ENCODE data around the gene P2RX1.
"Not testable (repeated sequence)": the region's sequence is repeated elsewhere in the genome, so short reads cannot be mapped to it uniquely, and the experiment has no call there.

Gene P2RX1

DNA sequence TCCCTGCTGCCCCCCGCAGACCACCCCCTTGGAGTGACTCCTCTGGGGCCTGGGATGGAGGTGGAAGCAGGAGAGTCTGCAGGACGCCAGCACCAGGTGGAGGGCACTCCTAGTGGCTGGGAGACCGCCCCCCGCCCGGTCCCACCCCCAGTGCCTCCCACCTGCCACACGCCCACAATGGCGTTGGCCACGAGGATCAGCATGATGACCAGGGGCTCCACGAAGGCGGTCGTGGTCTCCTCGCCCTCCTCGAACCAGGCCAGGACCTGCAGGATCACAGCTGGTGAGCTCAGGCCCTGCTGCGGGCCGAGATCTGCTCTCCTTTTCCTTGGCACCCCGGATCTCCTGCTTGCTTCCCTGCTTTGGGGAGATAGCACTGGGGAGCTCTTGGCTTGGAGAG, 35.2 kb upstream of the P2RX1 start:
- no peak for DNase-seq (ENCODE audit: low spot score)

DNA sequence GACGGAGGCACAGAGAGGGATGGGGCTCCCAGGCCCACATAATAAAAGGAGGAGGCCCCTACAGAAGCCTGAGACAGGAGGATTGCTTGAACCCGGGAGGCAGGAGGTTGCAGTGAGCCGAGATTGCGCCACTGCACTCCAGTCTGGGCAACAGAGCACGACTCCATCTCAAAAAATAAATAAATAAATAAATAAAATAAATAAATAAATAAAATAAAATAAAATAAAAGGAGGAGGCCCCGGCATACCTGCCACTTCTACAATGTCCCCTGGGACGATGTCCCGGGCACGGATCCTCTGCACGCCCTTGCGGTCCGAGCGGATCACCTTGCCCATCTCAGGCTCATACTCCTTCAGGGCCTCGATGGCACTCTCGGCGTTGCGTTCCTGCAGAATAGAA, 34.7 kb upstream of the P2RX1 start:
- DNase-seq (ENCODE audit: low spot score): no peak

DNA sequence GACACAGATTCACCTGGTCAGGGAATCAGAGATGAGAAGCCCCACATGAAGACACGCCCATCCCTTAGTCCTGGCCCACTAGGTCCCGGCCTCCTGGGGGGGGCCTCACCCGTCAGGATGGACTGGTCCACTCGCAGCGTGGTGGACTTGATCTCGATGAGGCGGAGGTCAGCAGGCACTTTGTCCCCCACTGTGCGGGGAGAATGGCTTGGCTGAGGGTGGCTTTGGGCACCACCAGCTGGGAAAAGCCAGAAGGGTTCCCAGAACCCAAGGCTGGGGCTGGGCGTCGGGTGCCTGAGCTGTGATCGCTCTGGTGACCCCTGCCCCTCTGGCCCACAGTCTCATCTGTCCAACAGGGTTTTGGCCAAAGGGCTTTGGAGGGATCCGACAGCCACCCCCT, 34.3 kb upstream of the P2RX1 start:
- DNase-seq (ENCODE audit: low spot score): no peak

GRCh38 chr17:3949418-3949817, 33.2 kb upstream of the P2RX1 start:
- DNase-seq (ENCODE audit: low spot score): no peak

DNA sequence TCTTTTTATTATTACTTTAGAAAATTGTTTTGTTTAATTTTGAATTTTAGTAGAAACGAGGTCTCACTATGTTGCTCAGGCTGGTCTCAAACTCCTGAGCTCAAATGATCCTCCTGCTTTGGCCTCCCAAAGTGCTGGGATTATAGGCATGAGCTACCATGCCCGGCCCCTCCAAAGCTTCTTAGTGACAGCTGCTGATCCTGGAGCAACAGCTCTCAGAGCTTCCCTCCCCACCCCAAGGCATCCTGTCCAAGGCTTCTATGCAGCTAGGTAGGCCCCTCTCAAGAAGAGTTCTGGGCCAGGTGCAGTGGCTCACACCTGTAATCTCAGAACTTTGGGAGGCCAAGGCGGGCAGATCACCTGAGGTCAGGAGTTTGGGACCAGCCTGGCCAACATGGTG, 32.3 kb upstream of the P2RX1 start:
- DNase-seq (ENCODE audit: low spot score): not testable (repeated sequence)

GRCh38 chr17:3947318-3947810, 31.1 kb upstream of the P2RX1 start:
- DNase-seq (ENCODE audit: low spot score): no peak

DNA sequence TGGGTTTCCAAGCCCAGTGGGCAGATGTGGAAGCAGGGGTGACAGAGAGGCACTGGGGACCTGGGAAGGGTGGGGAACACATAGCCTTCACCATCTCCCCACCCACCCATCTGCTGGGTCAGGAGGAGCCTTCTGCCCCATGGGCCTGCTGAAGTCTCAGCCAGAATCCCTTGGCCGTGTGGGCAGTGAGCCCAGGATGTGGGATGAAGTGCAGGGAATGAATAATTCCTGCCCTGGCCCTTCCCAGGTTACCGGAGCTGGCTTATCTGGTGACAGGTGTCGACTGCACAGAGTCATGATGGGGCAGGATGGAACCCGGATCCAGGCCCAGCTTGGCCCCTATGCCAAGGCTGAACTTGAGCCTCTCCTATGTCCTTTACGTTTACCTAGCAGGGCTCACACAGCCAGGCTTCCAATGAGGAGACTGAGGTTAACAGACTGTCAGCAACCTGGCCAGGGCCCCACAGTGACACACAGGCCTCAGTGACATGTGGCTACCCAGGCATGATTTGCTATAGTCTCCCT, 30.5 kb upstream of the P2RX1 start:
- DNase-seq (ENCODE audit: low spot score): no peak

DNA sequence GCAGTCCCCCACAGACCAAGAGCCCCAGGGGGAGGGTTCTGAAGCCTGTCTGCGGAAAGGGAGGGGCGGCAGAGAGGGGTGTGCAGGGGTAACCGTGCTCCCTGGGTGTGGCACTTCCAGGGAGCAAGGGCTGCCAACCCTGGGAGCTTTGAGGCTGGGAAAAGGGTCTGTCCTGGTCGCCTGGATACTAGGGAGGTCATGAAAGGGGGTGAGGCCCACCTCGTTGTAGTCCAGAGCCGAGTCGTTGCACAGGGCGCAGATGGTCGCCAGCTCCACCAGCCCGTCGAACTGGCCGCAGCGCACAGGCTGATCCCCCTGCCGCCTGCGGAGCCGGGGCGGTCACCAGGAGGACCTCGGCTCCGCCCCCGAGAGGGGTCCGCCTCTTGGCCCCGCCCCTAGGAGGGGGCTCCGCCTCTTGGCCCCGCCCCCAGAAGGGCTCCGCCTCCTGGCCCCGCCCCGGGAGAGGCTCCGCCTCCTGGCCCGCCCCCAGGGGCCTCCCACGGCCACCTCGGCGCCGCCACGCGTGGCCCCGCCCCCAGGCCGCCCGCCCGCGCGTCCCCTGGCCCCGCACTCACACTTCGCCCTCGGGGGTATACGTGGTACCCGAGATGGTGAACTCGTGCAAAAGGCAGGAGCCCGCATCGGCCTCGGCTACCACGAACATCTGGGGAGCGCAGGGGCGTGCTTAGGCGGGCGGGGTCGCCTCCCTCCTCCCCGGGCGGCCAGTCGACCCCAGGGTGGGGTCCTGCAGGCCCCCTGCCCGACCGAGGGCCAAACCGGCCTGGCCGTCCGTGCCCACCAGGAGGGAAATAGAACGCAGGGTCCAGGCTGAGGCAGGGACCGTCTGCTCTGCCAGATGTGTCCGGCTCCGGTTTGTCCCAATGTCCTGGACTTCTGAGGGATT, 28.5 kb upstream of the P2RX1 start:
- DNase-seq (ENCODE audit: low spot score): peak; percentile 97

DNA sequence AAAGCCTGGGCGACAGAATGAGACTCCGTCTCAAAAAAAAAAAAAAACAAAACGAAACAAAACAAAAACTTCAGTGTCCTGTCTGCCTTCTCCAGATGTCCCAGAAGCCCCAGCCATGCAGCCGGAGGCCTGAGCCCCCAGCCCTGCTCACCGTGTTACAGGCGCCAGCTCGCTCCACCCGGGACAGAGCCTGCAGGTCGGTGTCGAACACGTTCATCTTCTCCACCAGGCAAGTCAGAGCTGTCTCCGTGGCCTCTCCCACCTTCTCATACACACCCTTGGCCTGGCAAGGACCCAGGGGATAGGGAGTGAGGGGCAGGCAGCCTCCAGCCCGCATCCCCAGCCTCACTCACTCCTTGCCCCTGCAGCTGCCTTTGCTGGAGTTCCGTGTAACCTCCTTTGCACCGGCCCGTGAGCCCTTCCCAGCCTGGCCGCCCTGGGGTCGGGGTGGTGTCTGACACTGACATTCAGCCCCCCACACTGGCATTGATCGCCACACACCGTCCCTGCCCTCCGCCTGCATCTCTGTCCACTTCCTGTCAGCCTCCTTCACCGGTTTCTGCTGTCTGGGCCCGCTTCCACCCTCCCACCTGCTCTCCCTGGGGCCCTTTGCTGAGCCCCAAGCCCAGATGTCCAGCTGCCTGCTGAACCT, 27.1 kb upstream of the P2RX1 start:
- no peak for DNase-seq (ENCODE audit: low spot score)

- DNase-seq (ENCODE audit: low spot score): no peak
These were observed 24.9 kb upstream of the P2RX1 start for GRCh38 chr17:3940965-3941698.

DNA sequence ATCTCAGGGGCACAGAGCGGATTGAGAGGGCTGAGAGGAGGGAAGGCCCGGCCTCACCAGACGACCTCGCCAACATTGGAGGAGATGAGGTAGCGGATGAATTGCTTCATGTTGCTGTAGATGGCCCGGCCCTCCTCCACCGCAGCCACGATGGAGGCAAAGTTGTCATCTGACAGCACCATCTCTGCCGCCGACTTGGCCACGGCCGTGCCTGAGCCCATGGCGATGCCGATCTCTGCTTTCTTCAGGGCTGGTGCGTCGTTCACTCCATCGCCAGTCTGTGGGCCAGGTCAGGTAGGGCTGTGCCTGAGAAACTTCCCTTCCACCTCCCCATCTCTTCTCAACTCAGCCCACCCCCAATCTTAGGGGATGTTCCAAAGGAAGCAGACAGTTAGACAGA, 21.1 kb upstream of the P2RX1 start:
- DNase-seq (ENCODE audit: low spot score): no peak

DNA sequence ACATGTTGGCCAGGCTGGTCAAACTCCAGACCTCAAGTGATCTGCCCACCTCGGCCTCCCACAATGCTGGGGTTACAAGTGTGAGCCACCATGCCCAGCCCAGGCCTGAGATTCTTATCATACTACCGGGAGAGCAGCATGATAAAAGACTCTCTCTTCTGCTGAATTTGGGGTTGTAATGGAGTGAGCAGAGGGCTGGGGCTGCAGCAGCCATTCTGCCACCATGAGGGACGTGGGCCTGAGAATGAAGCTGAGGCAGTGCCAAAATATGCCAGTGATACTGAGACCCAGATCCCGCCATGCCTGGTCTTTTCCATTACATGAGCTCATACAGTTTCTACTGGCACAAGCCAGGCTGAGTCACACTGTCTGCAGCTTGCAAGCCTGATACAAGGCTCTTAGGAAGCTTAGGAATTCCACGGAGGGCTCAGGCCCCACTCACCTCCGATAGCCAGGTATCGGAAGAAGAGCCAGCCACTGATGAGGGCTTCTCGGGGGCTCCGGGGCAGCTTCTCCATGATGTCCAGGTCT, 19.6 kb upstream of the P2RX1 start:
- DNase-seq (ENCODE audit: low spot score): peak; percentile 71

- DNase-seq (ENCODE audit: low spot score): peak; percentile 85
These were observed 18.9 kb upstream of the P2RX1 start for GRCh38 chr17:3935140-3935542.

- no peak for DNase-seq (ENCODE audit: low spot score)
These were observed 13.5 kb upstream of the P2RX1 start for GRCh38 chr17:3929764-3930163.

DNA sequence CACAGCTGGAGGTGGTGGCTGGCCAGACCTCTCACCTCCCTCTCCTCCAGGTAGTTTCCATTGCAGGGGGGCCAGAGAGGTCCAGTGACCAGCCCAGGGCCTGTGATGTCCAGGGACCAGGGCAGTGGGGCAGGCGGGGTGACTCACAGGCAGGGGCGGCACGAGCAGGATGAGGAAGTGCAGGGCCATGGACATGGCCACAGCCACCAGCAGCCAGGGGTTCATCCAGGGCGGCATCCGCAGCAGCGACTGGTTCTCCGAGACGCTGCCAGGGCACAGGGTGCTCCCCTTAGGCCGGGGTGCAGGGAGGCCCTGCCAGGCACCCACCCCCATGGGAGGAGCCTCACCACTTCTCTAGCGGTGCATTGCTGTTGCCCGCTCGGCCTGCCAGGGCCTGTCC, 12.9 kb upstream of the P2RX1 start:
- DNase-seq (ENCODE audit: low spot score): no peak

DNA sequence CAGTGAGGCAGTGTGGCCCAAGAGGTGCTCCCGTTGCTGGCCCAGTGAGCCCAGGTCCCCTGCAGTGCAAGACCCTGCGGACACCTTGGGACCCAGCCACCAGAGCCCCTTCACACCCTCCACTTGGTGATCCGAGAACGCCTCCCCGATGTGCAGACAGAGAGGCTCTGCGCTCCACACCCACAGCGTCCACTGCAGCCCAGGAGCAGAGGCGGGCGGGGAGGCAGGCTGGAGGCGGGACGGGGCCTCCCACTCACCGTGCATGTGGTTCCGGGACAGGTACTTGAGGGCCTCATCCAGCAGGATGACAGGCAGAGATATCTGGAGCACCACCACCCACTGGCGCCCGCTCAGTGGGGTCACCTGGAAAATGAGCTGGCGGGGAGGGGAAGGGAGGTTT, 12.1 kb upstream of the P2RX1 start:
- no peak for DNase-seq (ENCODE audit: low spot score)

DNA sequence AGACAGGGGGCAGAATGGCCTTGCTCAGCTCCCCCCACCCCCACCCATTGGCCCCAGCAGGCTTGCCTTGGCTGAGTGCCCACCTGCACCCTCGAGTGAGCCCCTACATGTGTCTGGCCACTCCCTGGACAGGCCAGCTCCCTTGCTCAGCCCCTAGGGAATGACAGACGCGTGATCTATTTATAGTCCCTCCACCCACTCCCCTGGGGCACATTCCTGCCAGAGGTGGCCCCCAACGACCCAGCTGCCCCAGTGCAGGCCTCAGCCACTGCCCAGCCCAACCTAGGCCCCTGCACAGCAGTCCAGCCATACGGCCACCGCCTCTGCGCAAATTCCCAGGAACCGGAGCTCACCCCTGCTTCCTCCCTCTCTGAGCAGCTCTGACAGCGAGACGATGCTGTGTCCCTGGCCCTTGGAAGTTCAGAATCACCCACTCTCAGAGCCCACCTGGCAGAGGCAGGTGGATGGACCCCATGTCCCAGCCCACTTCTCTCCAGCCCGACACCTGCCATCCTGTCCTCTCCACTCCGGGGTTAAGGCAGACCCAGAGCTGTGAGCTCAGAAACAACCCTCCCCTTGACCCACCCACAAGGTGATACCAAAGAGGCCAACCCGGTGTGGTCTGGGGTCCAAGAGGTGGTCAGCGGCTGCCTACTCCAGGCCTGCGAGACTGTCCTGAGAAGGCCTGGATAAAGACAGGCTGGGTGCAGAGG, 11.5 kb upstream of the P2RX1 start:
- DNase-seq (ENCODE audit: low spot score): no peak

- no peak for DNase-seq (ENCODE audit: low spot score)
These were observed 10.8 kb upstream of the P2RX1 start for GRCh38 chr17:3926860-3927627.

GRCh38 chr17:3925684-3926485, 9.6 kb upstream of the P2RX1 start:
- DNase-seq (ENCODE audit: low spot score): no peak

Measured in AG08396 (cell line).